ENCODE measurements around the gene ITGA5. TPM values are rescaled to one million over a fixed set of nuclear protein-coding genes. Genes with fewer than 3 reads are reported as not detected.
A peak's percentile ranks its signal among the peaks of the same experiment; 100 is the strongest.

ITGA5 gene
- total and polyA plus RNA-seq, 9 of the 15 experiments (the other 6 are each of a cell fraction or from before 2014, with no cell fraction given): 9.1 to 82.1 (median 47.4) TPM

DNA sequence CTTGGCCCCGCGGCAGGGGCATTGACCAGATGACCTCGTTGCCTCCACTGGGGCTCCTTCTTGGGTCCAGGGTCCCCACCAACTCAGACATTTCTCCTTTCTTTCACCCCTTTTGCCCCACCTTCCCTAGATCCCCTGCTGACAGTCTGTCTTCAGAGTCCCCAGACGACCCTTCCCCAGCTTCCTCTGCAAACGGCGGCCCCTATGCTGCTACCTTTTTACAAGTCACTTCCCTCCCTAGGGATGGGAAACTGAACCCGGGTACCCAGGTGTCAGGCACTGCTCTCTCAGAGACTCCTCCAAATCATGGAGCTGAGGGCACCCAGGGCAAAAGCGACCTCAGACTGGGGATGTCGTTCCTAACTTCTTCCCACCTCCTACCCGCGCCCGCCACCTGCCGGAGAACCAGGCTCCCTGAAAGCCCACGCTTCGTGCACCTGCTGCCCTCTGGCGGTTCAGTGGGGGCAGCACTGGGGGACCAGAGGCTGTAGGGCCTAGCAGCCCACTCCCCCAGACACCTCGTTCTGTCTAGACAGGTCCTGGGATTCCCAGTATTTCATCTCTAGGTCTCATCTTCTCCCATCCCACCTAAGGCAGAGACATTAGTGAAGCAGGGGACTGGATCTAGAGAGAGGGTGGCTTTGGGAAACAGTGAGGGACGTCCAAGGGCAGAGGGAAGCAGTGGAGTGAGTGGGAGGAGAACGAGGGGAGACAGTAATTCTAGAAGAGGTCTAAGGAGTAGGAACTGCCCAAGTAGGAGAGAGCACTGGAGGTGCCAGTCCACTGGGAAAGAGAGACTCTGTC is 39.5 kb downstream of the ITGA5 start (continued):
- TF ChIP-seq, protein P1, sequence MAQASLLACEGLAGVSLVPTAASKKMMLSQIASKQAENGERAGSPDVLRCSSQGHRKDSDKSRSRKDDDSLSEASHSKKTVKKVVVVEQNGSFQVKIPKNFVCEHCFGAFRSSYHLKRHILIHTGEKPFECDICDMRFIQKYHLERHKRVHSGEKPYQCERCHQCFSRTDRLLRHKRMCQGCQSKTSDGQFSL (CRISPR knock-in tag; IDR thresholded peaks at IDR 0.05): 0 out of 2 replicates have a peak, but pooled peaks have one; percentile 65
- TF ChIP-seq, protein P1 (tag; IDR thresholded peaks at IDR 0.05): no peak
- TF ChIP-seq RNF2 (IDR thresholded peaks at IDR 0.05): no peak
- peak; percentile 64 for TF ChIP-seq JUND (IDR thresholded peaks at IDR 0.05; ENCODE audit: borderline replicate concordance, low read depth, low read length)
- no peak; the same call in 2 of the 3 replicates for TF ChIP-seq JUND (tag; IDR thresholded peaks at IDR 0.05; ENCODE audit: borderline replicate concordance, low read depth, low read length)
- TF ChIP-seq HDAC3 (IDR thresholded peaks at IDR 0.05; ENCODE audit: borderline replicate concordance, partially characterized antibody): no peak
- TF ChIP-seq NFRKB (IDR thresholded peaks at IDR 0.05; ENCODE audit: low read depth): no peak
- no peak for TF ChIP-seq RFX1 (IDR thresholded peaks at IDR 0.05)
- no peak for TF ChIP-seq ZNF41 (CRISPR knock-in tag; conservative IDR thresholded peaks at IDR 0.05)
- no peak for TF ChIP-seq ZNF239 (CRISPR knock-in tag; IDR thresholded peaks at IDR 0.05)
- 0 out of 2 replicates have a peak, but pooled peaks have one; percentile 6 for TF ChIP-seq ELF4 (CRISPR knock-in tag; IDR thresholded peaks at IDR 0.05)
- no peak for TF ChIP-seq ZC3H11A (IDR thresholded peaks at IDR 0.05; ENCODE audit: low read depth, low read length)
- TF ChIP-seq NFE2L1 (tag; IDR thresholded peaks at IDR 0.05; ENCODE audit: borderline replicate concordance, low read depth): no peak
- TF ChIP-seq CBX3 (IDR thresholded peaks at IDR 0.05; ENCODE audit: borderline replicate concordance in 1 of 2, low read length in 2 of 2): peak in 1 of 2 experiments; percentile 52; a peak in 1 of 3 replicates
- TF ChIP-seq, protein P2, sequence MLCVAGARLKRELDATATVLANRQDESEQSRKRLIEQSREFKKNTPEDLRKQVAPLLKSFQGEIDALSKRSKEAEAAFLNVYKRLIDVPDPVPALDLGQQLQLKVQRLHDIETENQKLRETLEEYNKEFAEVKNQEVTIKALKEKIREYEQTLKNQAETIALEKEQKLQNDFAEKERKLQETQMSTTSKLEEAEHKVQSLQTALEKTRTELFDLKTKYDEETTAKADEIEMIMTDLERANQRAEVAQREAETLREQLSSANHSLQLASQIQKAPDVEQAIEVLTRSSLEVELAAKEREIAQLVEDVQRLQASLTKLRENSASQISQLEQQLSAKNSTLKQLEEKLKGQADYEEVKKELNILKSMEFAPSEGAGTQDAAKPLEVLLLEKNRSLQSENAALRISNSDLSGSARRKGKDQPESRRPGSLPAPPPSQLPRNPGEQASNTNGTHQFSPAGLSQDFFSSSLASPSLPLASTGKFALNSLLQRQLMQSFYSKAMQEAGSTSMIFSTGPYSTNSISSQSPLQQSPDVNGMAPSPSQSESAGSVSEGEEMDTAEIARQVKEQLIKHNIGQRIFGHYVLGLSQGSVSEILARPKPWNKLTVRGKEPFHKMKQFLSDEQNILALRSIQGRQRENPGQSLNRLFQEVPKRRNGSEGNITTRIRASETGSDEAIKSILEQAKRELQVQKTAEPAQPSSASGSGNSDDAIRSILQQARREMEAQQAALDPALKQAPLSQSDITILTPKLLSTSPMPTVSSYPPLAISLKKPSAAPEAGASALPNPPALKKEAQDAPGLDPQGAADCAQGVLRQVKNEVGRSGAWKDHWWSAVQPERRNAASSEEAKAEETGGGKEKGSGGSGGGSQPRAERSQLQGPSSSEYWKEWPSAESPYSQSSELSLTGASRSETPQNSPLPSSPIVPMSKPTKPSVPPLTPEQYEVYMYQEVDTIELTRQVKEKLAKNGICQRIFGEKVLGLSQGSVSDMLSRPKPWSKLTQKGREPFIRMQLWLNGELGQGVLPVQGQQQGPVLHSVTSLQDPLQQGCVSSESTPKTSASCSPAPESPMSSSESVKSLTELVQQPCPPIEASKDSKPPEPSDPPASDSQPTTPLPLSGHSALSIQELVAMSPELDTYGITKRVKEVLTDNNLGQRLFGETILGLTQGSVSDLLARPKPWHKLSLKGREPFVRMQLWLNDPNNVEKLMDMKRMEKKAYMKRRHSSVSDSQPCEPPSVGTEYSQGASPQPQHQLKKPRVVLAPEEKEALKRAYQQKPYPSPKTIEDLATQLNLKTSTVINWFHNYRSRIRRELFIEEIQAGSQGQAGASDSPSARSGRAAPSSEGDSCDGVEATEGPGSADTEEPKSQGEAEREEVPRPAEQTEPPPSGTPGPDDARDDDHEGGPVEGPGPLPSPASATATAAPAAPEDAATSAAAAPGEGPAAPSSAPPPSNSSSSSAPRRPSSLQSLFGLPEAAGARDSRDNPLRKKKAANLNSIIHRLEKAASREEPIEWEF (CRISPR knock-in tag; IDR thresholded peaks at IDR 0.05): no peak
- TF ChIP-seq, protein P3, sequence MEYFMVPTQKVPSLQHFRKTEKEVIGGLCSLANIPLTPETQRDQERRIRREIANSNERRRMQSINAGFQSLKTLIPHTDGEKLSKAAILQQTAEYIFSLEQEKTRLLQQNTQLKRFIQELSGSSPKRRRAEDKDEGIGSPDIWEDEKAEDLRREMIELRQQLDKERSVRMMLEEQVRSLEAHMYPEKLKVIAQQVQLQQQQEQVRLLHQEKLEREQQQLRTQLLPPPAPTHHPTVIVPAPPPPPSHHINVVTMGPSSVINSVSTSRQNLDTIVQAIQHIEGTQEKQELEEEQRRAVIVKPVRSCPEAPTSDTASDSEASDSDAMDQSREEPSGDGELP (CRISPR knock-in tag; IDR thresholded peaks at IDR 0.05; ENCODE audit: borderline replicate concordance): peak; percentile 75; the same call in 1 of the 2 replicates
- TF ChIP-seq CC2D1A (IDR thresholded peaks at IDR 0.05): peak; percentile 81; the same call in 1 of the 2 replicates
- no peak for TF ChIP-seq WHSC1 (IDR thresholded peaks at IDR 0.05; ENCODE audit: low read length)
- peak; percentile 89 to 96 for TF ChIP-seq RAD21 (CRISPR knock-in tag; conservative IDR thresholded peaks at IDR 0.05 in 1 of 2, IDR thresholded peaks at IDR 0.05 in 1 of 2)
